GM12892 (cell line): ENCODE results near the gene PTAFR.

Source experiments
- DNase-seq: peaks from one replicate; pipeline ENCODE4 v3.0.0; 2011; ENCODE audit not compliant: insufficient read length
- FAIRE-seq: peaks from 2 replicates; lab custom pipeline; 2011; peaks lifted over from hg19 to GRCh38; lab: Jason Lieb, UNC
- POLR2A ChIP-seq: IDR thresholded peaks from 2 replicates; pipeline ENCODE4 v1.6.1; 2011; ENCODE audit warnings: low read depth, low read length, control low read depth
- POLR2AphosphoS5 ChIP-seq: IDR thresholded peaks from 2 replicates; pipeline ENCODE4 v1.6.1; 2011; ENCODE audit warnings: low read depth, low read length, control low read depth
- TAF1 ChIP-seq: IDR thresholded peaks from 2 replicates; pipeline ENCODE4 v1.6.1; 2011; ENCODE audit warnings: low read depth, mild to moderate bottlenecking, control low read depth, low read length, borderline replicate concordance

PTAFR gene

GRCh38 chr1:28194326-28195035 is 18.0 kb upstream of the PTAFR start:
- no peak for DNase-seq
- TF ChIP-seq TAF1 (no peak), POLR2A (no peak), POLR2AphosphoS5 (no peak)
- no peak for FAIRE-seq

GRCh38 chr1:28193701-28194161 is 17.2 kb upstream of the PTAFR start:
- TF ChIP-seq POLR2A (no peak), POLR2AphosphoS5 (no peak), TAF1 (no peak)
- DNase-seq (no peak), FAIRE-seq (no peak)

- FAIRE-seq (no peak), DNase-seq (no peak)
- TF ChIP-seq POLR2A (no peak), POLR2AphosphoS5 (no peak), TAF1 (no peak)
Measured at GRCh38 chr1:28190996-28191645, 14.6 kb upstream of the PTAFR start.

GRCh38 chr1:28190337-28190979 is 14.0 kb upstream of the PTAFR start:
- DNase-seq = no peak

GRCh38 chr1:28185071-28185470 is 8.6 kb upstream of the PTAFR start:
- FAIRE-seq = no peak
- no peak for TF ChIP-seq POLR2A
- no peak for TF ChIP-seq POLR2AphosphoS5
- no peak for TF ChIP-seq TAF1

More at GRCh38 chr1:28190337-28190979, 14.0 kb upstream of the PTAFR start:
- TF ChIP-seq TAF1 (no peak), POLR2AphosphoS5 (no peak), POLR2A (no peak)
- no peak for FAIRE-seq

GRCh38 chr1:28180306-28181305 is 4.1 kb upstream of the PTAFR start:
- no peak for TF ChIP-seq POLR2A
- no peak for DNase-seq
- peak; percentile 44 for FAIRE-seq

More at GRCh38 chr1:28185071-28185470, 8.6 kb upstream of the PTAFR start:
- no peak for DNase-seq

GRCh38 chr1:28178690-28179485 is 2.4 kb upstream of the PTAFR start:
- DNase-seq (no peak), FAIRE-seq (no peak)
- TF ChIP-seq POLR2AphosphoS5 (no peak), POLR2A (no peak), TAF1 (no peak)

- TF ChIP-seq TAF1 = no peak
- TF ChIP-seq POLR2AphosphoS5 = no peak
- TF ChIP-seq POLR2A = no peak
- FAIRE-seq = no peak
Measured at GRCh38 chr1:28175955-28176485, 470 bp downstream of the PTAFR start.

GRCh38 chr1:28173980-28174297 is 2.6 kb downstream of the PTAFR start:
- TF ChIP-seq POLR2A (no peak), TAF1 (no peak), POLR2AphosphoS5 (no peak)
- no peak for FAIRE-seq
- DNase-seq = no peak

More at GRCh38 chr1:28175955-28176485, 470 bp downstream of the PTAFR start:
- DNase-seq = no peak

- TF ChIP-seq TAF1 (no peak), POLR2A (no peak), POLR2AphosphoS5 (no peak)
- no peak for DNase-seq
- peak; percentile 93 for FAIRE-seq
Measured at GRCh38 chr1:28173151-28173979, 3.1 kb downstream of the PTAFR start.
